BJ (cell line): ENCODE results near the gene ENOX1. TPM values are rescaled to one million over a fixed set of nuclear protein-coding genes. Genes with fewer than 3 reads are reported as not detected.

ENCODE experiments used
- CTCF ChIA-PET: fragments of 350-600 bp; formaldehyde crosslinking; extraction: SDS; loops from one replicate; lab custom pipeline; 2021; ENCODE audit warnings: antibody characterized with exemption, inconsistent platforms; lab: Yijun Ruan, JAX
- POLR2A ChIA-PET: fragments of 300-600 bp; sonication (Branson Sonifier 250); formaldehyde crosslinking; extraction: SDS; loops from one replicate; lab custom pipeline; 2021; ENCODE audit warnings: antibody characterized with exemption; lab: Charles Lee
- DNase-seq: peaks from one replicate; pipeline ENCODE4 v3.0.0-alpha.2; 2011; ENCODE audit warnings: low read depth
- H3K27me3 ChIP-seq: 2 replicates; pipeline ENCODE4 v1.6.0; 2011; ENCODE audit warnings: low read length; ENCODE audit not compliant: control insufficient read depth, insufficient read depth
- H3K36me3 ChIP-seq: 2 replicates; pipeline ENCODE4 v1.5.1; 2011; ENCODE audit warnings: low read length; ENCODE audit not compliant: control insufficient read depth, insufficient read depth
- H3K4me3 ChIP-seq: 2 replicates; pipeline ENCODE4 v1.5.1; 2011; ENCODE audit warnings: low read depth, mild to moderate bottlenecking, control low read depth, low read length
- polyA plus RNA-seq: library from polyadenylated mRNA; depleted of rRNA; stranded (reverse); fragments of >200 nt; gene quantifications from 2 replicates; pipeline ENCODE4 v1.2.3, GENCODE V29; 2011
- TF ChIP-seq, protein P1 (sequence below): IDR thresholded peaks from 2 replicates; pipeline ENCODE4 v1.5.1; 2011; ENCODE audit warnings: low read depth, mild to moderate bottlenecking, control low read depth, inconsistent platforms, low read length, moderate library complexity; ENCODE audit not compliant: insufficient read depth

Gene ENOX1
- polyA plus RNA-seq, 1 experiment, result 2.1 TPM

DNA sequence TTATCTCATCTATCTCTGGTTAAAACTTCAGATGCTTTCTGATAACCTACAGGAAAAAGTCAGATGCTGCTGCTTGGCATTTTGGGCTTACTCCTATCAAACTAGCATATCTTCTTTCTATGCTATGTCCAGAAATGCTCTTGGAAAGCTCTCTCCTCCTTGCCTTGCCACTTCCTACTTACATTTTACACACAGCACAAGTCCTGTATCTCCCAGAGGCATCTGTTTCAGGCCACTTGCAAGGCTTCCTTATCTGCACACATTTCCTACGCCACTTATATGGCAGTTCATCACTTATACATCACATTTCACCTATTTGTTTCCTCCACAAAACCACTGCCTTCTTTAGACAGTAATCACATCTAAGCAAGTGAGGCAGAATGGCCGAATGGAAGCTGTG is 543.1 kb downstream of the ENOX1 start:
- POLR2A ChIA-PET, result interaction anchor here (0.7 kb wide), 1 partner anchor 112 kb away, joined by 3 read pairs; no protein-coding TSS in a partner anchor
- TF ChIP-seq, protein P1, sequence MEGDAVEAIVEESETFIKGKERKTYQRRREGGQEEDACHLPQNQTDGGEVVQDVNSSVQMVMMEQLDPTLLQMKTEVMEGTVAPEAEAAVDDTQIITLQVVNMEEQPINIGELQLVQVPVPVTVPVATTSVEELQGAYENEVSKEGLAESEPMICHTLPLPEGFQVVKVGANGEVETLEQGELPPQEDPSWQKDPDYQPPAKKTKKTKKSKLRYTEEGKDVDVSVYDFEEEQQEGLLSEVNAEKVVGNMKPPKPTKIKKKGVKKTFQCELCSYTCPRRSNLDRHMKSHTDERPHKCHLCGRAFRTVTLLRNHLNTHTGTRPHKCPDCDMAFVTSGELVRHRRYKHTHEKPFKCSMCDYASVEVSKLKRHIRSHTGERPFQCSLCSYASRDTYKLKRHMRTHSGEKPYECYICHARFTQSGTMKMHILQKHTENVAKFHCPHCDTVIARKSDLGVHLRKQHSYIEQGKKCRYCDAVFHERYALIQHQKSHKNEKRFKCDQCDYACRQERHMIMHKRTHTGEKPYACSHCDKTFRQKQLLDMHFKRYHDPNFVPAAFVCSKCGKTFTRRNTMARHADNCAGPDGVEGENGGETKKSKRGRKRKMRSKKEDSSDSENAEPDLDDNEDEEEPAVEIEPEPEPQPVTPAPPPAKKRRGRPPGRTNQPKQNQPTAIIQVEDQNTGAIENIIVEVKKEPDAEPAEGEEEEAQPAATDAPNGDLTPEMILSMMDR, result no peak
- DNase-seq, result no peak
- Histone ChIP-seq H3K4me3 (no peak overlapping the region), H3K36me3 (no peaks in the 10 kb centered on the region), H3K27me3 (no peaks in the 10 kb centered on the region)
- CTCF ChIA-PET, result no interaction called here

DNA sequence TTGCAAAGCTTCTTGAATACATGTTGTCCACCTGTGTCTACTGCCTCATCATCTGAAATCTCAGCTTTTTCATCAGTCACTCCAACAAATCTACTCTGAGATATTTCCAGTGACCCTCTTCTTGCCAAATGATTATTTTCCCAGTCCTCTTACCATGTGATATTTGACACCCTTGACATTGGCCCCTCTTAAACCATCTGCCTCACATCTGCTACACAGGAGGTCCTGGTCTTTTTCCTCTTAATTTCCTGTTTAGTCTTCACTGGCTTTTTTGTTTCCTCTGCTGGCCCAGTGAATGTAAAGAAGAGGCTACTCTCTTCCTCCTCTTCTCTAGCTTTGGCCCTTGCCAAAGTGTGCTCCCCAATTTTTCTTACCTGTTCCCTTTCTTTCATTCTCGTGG is 544.7 kb downstream of the ENOX1 start:
- ChIA-PET CTCF (interaction anchor here (0.5 kb wide), 1 partner anchor 293 kb away, joined by 3 read pairs; no protein-coding TSS in a partner anchor), POLR2A (no interaction called here)

DNA sequence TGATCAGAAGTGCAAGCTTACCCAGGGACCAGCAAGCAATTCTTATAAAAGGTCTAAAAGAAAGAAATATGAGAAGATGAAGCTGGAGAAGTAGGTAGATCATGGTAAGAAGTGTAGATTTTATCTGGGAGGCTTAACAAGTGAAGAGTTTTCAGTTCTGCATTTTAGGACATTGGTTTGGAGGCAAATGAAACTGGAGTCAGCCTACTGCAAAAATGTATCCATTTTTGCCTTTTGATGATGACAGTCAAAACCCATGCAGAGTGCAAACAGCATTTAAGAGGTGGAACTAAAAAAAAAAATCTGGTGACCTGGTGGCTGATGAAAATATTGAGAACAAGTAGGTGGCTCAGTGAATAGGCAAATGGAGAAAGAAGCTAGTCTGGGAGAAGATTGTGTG is 546.5 kb downstream of the ENOX1 start:
- no peaks in the 10 kb centered on the region for H3K27me3 ChIP-seq
- ChIA-PET CTCF (interaction anchor here (0.6 kb wide), 1 partner anchor 160 kb away, joined by 3 read pairs; no protein-coding TSS in a partner anchor), POLR2A (no interaction called here)
- H3K4me3 ChIP-seq, result no peak overlapping the region
- DNase-seq, result no peak
- no peaks in the 10 kb centered on the region for H3K36me3 ChIP-seq
- TF ChIP-seq, protein P1, result no peak

More for the DNA sequence above, 544.7 kb downstream of the ENOX1 start:
- Histone ChIP-seq H3K27me3 (no peaks in the 10 kb centered on the region), H3K36me3 (no peaks in the 10 kb centered on the region), H3K4me3 (no peak overlapping the region)
- TF ChIP-seq, protein P1, result no peak
- DNase-seq, result no peak

DNA sequence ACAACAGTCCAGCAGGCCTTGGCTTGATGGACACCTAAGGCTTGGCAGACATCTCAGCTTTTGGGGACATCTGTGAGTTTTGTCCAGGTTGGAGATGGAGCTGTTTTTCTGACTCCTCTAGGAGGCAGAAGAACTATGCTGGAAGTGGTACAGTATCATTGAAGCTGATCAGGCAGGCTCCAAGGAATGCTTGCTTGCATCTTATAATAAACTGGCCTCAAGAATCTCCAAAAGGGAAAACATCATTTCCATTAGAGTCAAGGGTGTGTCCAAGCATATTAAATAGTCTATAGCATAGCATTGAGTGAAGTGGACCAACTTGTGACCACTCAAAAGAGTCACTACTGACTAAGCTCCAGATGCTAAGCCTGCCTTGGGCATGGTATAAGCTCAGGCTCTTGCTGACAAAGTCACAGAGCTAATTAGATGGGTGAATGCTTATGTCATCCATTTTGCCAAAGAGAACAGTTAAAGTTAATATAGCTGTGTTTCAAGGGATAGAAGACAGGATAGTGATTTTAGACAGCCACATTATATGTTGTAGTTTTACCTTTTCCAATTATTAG is 547.4 kb downstream of the ENOX1 start:
- Histone ChIP-seq H3K27me3 (no peaks in the 10 kb centered on the region), H3K4me3 (no peak overlapping the region), H3K36me3 (no peaks in the 10 kb centered on the region)
- no peak for DNase-seq
- ChIA-PET CTCF (no interaction called here), POLR2A (no interaction called here)
- TF ChIP-seq, protein P1, result no peak

DNA sequence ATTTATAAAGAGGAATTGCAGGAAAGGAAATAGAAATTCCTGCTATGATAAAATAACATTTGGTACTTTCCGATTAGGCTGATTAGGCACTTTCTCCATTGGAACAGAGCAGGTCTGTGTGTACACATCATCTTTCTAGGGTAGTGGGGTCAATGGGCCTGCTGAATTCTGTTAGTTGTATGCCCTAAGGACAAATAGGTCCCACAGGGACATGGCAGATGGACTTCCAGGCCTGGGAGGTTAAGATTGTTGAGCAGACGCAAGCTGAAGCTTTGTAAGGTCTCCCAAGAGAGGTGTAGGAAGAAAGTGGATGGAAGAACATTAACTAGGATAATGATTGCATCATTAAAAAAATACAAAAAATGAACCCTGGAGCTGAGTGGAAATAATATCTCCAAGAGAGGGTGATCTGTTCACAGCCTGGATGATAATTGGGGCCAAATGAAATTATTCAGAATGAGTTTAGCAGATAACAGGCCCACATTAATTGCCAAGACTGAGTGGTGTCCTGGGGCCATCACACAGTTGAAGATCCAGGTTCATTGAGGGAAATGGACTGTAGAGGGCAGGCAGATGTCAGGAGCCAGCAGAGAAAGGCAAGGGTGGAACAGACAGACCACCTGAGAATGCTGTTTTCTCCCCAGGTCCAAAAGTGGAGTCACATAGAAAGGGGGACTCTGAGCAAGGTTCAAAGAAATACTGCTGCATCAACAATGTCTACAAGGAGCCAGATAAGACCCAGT is 548.3 kb downstream of the ENOX1 start:
- POLR2A ChIA-PET, result interaction anchor here (0.6 kb wide), 1 partner anchor 331 kb away, joined by 3 read pairs; no protein-coding TSS in a partner anchor

More for the DNA sequence above, 548.3 kb downstream of the ENOX1 start:
- TF ChIP-seq, protein P1, result no peak
- CTCF ChIA-PET, result no interaction called here
- no peak overlapping the region for H3K4me3 ChIP-seq
- DNase-seq, result no peak
- no peaks in the 10 kb centered on the region for H3K36me3 ChIP-seq
- H3K27me3 ChIP-seq, result no peaks in the 10 kb centered on the region
